ENCODE results near the gene CRB1.

Gene CRB1

DNA sequence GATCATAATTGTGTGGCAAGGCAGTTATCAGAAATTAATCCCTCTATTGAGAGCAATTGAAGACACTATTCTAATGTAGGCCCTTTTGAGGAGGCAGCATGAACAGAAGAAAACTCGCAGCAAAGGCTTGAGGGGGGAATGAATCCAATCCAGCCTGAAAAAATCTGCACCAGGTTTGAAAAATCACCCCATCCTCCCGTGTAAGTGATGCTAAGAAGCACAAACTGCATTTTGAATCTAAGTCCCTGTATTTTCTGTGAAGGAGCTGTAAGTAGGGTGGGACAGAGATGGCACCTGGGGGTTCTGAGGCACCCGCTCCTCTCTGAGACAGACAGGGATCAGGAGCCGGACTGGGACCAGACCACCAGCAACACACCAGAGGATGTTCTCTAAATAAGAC lies at the start of gene CRB1:
TSS of gene CRB1 (plus strand) at position 241 of the 400 bp plus-strand sequence. CDS start 161 bp downstream, outside the sequence.
- no peak for DNase-seq (ENCODE audit: low read depth in 3 of 3)

DNA sequence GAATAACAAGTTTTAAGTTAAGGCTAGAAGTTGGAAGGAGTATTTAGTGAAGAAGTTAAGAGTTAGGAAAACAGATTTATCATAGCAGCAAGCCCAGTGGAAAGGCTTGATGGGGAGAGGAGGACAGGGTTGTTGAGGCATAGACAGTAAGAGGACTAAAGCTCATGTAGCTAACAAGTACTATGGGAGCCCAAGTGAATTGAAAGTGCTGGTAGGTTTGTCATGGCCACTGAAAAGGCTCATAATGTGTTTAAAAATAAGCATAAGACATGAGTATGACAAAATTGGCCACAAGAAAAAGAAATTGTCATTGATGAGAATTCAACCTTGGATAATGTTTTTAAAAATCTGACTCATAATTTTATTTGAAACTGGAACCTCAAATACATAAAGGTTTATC lies 49.2 kb upstream of the CRB1 start:
- no peak for DNase-seq (ENCODE audit: low read depth in 3 of 3)

GRCh38 chr1:197222025-197222685 lies 45.9 kb upstream of the CRB1 start:
- DNase-seq (ENCODE audit: low read depth in 3 of 3) = no peak

DNA sequence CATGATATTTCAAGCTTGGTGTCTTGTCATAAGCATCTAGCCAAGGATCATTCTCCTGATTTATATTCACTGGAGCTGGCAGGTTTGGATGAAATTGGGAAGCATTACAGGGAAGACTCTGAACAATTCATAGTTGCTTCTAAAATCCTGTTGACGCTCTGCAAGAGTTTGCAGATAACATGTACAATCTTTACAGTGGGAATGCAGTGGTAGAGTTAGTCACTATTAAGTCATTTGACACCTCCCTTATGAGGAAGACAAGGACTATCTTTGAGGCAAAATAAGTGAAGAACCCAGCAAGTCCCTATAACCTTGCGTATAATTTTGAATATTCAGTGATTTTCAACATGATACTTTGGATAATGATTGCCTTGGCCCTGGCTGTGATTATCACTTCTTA lies 45.3 kb upstream of the CRB1 start:
- DNase-seq (ENCODE audit: low read depth in 3 of 3) = no peak

DNA sequence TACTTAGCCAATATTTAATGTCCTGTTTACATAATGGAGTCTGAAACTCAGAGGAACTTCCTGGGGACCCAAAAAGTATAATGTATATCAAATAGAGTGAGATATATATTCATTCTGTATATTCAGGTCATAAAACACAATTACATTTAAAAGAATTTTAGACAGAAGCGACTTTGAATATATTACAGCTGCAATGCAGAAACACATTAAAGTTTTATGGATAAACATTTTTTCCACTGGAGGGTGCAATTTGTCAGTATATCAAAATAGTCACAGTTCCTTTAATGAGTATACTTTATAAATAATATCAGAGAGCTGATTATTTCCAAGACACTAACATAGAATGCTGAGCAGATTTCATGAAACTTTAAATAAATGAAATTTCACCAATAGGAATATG lies 43.9 kb upstream of the CRB1 start:
- DNase-seq (ENCODE audit: low read depth in 3 of 3) = no peak

GRCh38 chr1:197225611-197226010 lies 42.4 kb upstream of the CRB1 start:
- DNase-seq (ENCODE audit: low read depth in 3 of 3) = no peak

- DNase-seq (ENCODE audit: low read depth in 3 of 3) = no peak
Observed at GRCh38 chr1:197234581-197234980, 33.5 kb upstream of the CRB1 start.

GRCh38 chr1:197235355-197235754 lies 32.7 kb upstream of the CRB1 start:
- DNase-seq (ENCODE audit: low read depth in 3 of 3) = no peak

DNA sequence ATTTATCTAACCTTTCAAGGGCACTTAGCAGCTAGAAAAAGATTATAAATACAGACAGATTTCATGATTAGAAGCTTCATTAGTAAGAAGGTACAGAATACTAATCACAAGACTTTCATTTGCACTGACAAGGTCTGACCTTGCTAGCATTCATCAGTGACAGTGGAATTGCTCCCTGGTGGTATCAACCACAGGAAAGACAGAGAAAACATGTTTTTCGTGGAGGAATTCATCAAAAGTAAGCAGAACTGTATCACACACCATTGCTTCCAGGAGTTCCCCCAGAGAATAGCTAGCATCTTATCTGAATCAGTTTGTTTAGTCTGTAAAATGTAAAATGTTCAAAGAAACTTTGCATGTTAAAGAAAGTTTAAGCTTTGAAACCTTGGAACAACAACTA lies 20.6 kb upstream of the CRB1 start:
- DNase-seq (ENCODE audit: low read depth in 3 of 3) = no peak

- no peak for DNase-seq (ENCODE audit: low read depth in 3 of 3)
Observed at GRCh38 chr1:197249324-197249723, 18.7 kb upstream of the CRB1 start.

GRCh38 chr1:197250616-197251015 lies 17.4 kb upstream of the CRB1 start:
- no peak for DNase-seq (ENCODE audit: low read depth in 3 of 3)

GRCh38 chr1:197252973-197253372 lies 15.1 kb upstream of the CRB1 start:
- no peak for DNase-seq (ENCODE audit: low read depth in 3 of 3)

- DNase-seq (ENCODE audit: low read depth in 3 of 3) = no peak
Observed at GRCh38 chr1:197254866-197255265, 13.2 kb upstream of the CRB1 start.

DNA sequence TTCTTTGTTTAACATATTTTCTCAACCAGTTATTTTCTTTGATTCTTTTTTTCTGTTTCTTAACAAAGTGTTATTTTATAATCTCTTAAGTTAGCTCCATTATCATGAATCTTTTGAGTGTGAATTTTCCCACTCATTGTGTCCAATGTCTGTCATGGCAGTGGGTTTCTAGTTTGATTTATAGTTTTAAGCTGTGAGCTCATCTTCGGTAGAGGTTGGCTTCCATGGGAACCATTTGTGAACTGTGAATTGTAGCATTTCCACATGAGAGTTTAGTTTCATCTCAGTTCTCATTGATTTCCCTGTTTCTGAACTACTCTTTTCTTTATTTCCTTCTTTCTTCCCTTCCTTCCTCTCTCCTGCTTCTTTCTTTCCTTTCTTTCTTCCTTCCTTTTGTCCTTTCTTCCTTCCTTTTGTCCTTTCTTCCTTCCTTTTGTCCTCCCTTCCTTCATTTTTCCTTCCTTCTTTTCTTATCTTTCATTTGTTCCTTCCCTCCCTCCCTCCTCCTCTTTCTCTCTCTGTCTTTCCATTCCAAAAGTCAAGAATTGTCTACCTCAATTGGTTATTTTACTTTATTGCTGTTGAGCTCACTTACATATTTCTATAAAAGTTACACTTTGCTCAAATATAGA lies 3.0 kb upstream of the CRB1 start:
- DNase-seq (ENCODE audit: low read depth in 3 of 3) = no peak

GRCh38 chr1:197269053-197269452 lies 1.0 kb downstream of the CRB1 start:
- DNase-seq (ENCODE audit: low read depth in 3 of 3) = no peak

DNA sequence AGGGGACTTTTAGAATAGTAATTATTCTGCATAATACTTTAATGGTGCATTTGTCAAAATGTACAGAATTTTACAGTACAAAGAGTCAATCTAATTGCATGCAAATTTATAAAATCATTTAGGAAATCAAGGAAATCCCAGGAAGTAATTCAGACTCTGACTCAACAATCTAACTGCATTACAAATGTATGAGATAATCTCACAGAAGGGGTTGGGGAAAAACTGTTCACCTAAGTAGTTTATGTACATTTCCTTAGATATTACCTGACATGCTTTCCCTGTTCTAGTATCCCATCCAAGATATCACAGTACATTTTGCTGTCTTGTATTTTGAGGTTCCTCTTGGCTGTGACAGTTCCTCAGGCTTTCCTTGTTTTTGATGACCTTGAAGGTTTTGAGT lies 4.7 kb downstream of the CRB1 start:
- DNase-seq (ENCODE audit: low read depth in 3 of 3) = no peak

DNA sequence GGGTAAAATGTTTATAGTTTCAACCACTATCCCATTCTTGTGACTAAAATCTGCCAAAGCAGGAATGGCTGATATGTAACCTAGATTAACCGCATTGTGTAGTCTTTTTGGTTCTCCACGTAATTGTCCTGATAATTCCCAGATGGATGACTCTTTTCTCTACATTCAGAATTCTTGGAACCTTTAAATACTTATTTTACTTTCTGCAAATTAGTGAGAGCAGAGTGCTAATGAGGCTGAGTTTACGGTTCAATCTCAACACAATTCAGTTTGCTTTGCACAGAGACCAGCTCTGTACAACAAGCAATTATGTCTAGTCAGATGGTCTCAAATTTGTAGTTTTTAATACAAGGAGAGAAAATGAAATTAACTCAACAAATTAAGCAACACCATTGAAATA lies 9.1 kb downstream of the CRB1 start:
- DNase-seq (ENCODE audit: low read depth in 3 of 3) = no peak

DNA sequence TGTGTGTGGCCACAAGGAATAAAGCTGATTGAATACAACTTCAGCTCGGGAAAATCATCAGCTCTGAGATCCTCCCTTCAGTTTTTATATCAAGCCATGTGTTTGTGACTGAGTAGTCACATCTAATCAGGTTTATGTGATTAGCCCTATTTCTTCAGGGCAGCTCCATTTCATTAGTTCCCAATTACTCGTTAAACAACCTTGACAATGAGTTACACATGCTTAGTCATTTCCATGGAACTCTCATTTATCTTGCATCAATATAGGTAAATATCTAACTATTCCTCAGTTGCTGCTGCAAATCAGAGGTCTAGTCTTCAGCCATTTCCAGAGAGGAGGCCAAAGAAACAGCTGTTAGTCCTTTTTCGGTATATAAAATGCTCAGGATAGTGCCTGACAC lies 16.3 kb downstream of the CRB1 start:
- DNase-seq (ENCODE audit: low read depth in 3 of 3) = no peak

DNA sequence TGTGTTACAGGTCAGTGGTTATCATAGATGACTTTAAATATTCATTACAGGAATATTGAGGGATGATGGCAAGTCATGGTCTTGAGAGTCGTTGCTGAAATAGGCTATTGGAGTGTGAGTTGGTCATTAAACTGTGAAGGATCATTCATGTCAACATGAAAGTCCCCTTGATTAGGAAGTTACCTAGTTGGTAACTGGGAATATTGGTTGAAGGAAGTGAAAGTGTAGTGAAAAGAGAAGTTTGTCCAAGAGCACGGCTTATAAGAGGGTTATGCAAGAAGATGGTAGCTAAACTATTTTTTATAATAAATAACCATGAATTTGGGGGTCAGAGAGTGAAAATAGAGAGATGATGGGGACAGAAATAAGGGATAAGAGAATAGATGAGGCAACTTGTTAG lies 16.9 kb downstream of the CRB1 start:
- no peak for DNase-seq (ENCODE audit: low read depth in 3 of 3)

- no peak for DNase-seq (ENCODE audit: low read depth in 3 of 3)
Observed at GRCh38 chr1:197285526-197286205, 17.6 kb downstream of the CRB1 start.

DNA sequence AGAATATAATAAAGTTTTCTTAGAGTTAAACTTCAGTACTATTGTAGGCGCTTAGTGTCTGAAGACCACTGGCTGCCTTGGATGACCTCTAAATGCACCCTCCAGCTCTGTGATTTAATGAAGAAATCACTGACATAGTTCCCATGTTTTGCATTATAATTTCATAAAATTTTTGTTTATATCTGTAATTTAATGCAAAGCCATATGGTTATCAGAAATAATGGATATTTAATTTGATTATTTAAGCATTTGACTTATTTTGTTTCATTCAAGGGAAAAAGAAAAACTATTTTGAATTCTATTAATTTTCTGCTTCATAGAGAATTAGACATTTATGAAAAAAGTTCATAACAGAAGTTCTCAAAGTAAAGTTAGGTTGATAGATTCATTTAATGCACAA lies 18.6 kb downstream of the CRB1 start:
- DNase-seq (ENCODE audit: low read depth in 3 of 3) = no peak

DNA sequence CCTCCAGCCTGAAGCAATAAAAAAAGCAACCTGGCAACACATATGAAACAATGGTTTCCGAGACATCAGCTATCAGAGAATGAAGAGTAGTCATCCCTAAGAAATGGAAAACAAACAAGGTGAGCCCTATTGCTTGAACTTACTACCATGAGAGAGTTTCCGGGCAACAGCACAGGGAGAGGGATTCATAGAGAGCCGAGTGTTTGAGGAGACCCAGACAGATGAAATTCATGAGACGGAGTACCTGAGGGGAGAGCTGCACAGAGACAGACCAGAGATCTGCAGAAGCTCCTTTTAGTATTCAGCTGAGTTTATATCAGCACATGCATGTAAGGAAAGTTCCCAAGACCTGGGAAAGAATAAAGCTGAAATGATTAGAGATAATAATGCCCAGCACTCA lies 19.8 kb downstream of the CRB1 start:
- DNase-seq (ENCODE audit: low read depth in 3 of 3) = no peak

- no peak for DNase-seq (ENCODE audit: low read depth in 3 of 3)
Observed at GRCh38 chr1:197302775-197303174, 34.7 kb downstream of the CRB1 start.
